GM12878 (cell line): Measurements from ENCODE around the gene ADGRL3. TPM values are rescaled to one million over a fixed set of nuclear protein-coding genes. Genes with fewer than 3 reads are reported as not detected.

Source experiments
- ATAC-seq: fragments of 200-7000 bp; cut with Tn5 transposase; 3 replicates; pipeline ENCODE4 v1.9.1; 2020; ENCODE audit warnings: mild to moderate bottlenecking, moderate library complexity
- BruUV-seq: library from RNA; stranded (reverse); fragments of 400-500 nt; replicated peaks from 2 replicates; lab custom pipeline; 2021; lab: Mats Ljungman, UMichigan
- CTCF ChIA-PET: fragments of 300-600 bp; sonication (Branson Sonifier 250); formaldehyde crosslinking; extraction: SDS; loops from one replicate; lab custom pipeline; 2021; ENCODE audit warnings: inconsistent platforms; lab: Yijun Ruan, JAX
- POLR2A ChIA-PET: fragments of 350-600 bp; formaldehyde crosslinking; extraction: SDS; loops from one replicate; lab custom pipeline; 2021; ENCODE audit warnings: inconsistent platforms; lab: Charles Lee
- RAD21 ChIA-PET: fragments of 300-600 bp; sonication (Branson Sonifier 250); formaldehyde crosslinking; loops from one replicate; lab custom pipeline; 2023; ENCODE audit warnings: antibody characterized with exemption; ENCODE audit not compliant: unreplicated experiment; lab: Charles Lee
- SMC1A ChIA-PET: fragments of 300-600 bp; sonication (Branson Sonifier 250); formaldehyde crosslinking; loops from one replicate; lab custom pipeline; 2023; ENCODE audit not compliant: unreplicated experiment, uncharacterized antibody; lab: Charles Lee
- DNase-seq: peaks from one replicate; pipeline ENCODE4 v3.0.0-alpha.2; 2011; ENCODE audit warnings: low read depth, low spot score
- FAIRE-seq: peaks from 3 replicates; lab custom pipeline; 2011; peaks lifted over from hg19 to GRCh38; lab: Jason Lieb, UNC
- H2AFZ ChIP-seq: 2 replicates; pipeline ENCODE4 v1.6.0; 2011; ENCODE audit warnings: low read depth, low read length, control low read depth; ENCODE audit not compliant: control insufficient read depth
- H3K27ac ChIP-seq: 2 replicates; pipeline ENCODE4 v1.5.1; 2011; ENCODE audit warnings: control low read depth; ENCODE audit not compliant: control insufficient read depth, insufficient read depth
- H3K27me3 ChIP-seq, 2 experiments: replicated peaks in 1 of 2; 2 replicates each; pipeline versions ENCODE4 v1.6.0 to v1.6.1; 2011; ENCODE audit warnings: low read length in 1 of 2; ENCODE audit not compliant: control insufficient read depth in 2 of 2, insufficient read depth in 2 of 2
- H3K36me3 ChIP-seq, 2 experiments: 2 replicates each; pipeline ENCODE4 v1.5.1; 2011; ENCODE audit warnings: low read length in 1 of 2; ENCODE audit not compliant: control insufficient read depth in 2 of 2, insufficient read depth in 2 of 2
- H3K4me1 ChIP-seq: 2 replicates; pipeline ENCODE4 v1.6.1; 2011; ENCODE audit warnings: mild to moderate bottlenecking, low read length, moderate library complexity, mixed read lengths; ENCODE audit not compliant: control insufficient read depth, insufficient read depth
- H3K4me2 ChIP-seq: 2 replicates; pipeline ENCODE4 v1.6.0; 2011; ENCODE audit warnings: control low read depth; ENCODE audit not compliant: control insufficient read depth, insufficient read depth
- H3K4me3 ChIP-seq: fragments of 200-600 bp; sonication (generic); 2 replicates; pipeline ENCODE4 v1.5.1; 2016
- H3K79me2 ChIP-seq: 2 replicates; pipeline ENCODE4 v1.6.0; 2011; ENCODE audit warnings: low read length; ENCODE audit not compliant: control insufficient read depth, insufficient read depth
- H3K9ac ChIP-seq: 2 replicates; pipeline ENCODE4 v1.8.0; 2011; ENCODE audit warnings: low read length, control low read depth, mixed read lengths; ENCODE audit not compliant: control insufficient read depth, insufficient read depth
- H3K9me3 ChIP-seq: replicated peaks from 3 replicates; pipeline ENCODE4 v1.5.1; 2011; ENCODE audit warnings: mild to moderate bottlenecking, low read length; ENCODE audit not compliant: control insufficient read depth, insufficient read depth
- H4K20me1 ChIP-seq: 2 replicates; pipeline ENCODE4 v1.6.0; 2011; ENCODE audit not compliant: control insufficient read depth, insufficient read depth
- BCL3 ChIP-seq: IDR thresholded peaks from 2 replicates; pipeline ENCODE4 v1.6.1; 2011; ENCODE audit warnings: borderline replicate concordance, low read depth, mild to moderate bottlenecking, moderate library complexity, low read length; ENCODE audit not compliant: insufficient read depth, poor library complexity, severe bottlenecking
- CBX5 ChIP-seq: sonication (generic); IDR thresholded peaks from 2 replicates; pipeline ENCODE4 v1.6.1; 2016; ENCODE audit warnings: low read depth, moderate library complexity, mild to moderate bottlenecking, inconsistent platforms
- CREM ChIP-seq: IDR thresholded peaks from 2 replicates; pipeline ENCODE4 v1.6.1; 2014; ENCODE audit warnings: antibody characterized with exemption, low read depth
- E2F4 ChIP-seq: IDR thresholded peaks from 2 replicates; pipeline ENCODE4 v1.6.1; 2012; ENCODE audit warnings: low read depth, low read length, improper control_type of control experiment
- E2F8 ChIP-seq: fragments of 450-650 bp; IDR thresholded peaks from 2 replicates; pipeline ENCODE4 v1.6.1; 2018; ENCODE audit warnings: mild to moderate bottlenecking, low read depth, moderate library complexity; ENCODE audit not compliant: partially characterized antibody
- ELK1 ChIP-seq: IDR thresholded peaks from 2 replicates; pipeline ENCODE4 v1.6.1; 2012; ENCODE audit warnings: low read depth, low read length, improper control_type of control experiment
- IKZF2 ChIP-seq, 2 experiments: fragments of 450-650 bp; IDR thresholded peaks; 2 replicates each; pipeline ENCODE4 v1.6.1; 2017; ENCODE audit warnings: mild to moderate bottlenecking in 2 of 2, moderate library complexity in 2 of 2
- IRF4 ChIP-seq: IDR thresholded peaks from 2 replicates; pipeline ENCODE4 v1.6.1; 2011; ENCODE audit warnings: low read depth, low read length
- PAX5 ChIP-seq: IDR thresholded peaks from 2 replicates; pipeline ENCODE4 v1.6.1; 2011; ENCODE audit warnings: low read depth, low read length, borderline replicate concordance
- RAD51 ChIP-seq: fragments of 450-650 bp; IDR thresholded peaks from 2 replicates; pipeline ENCODE4 v1.6.1; 2016; ENCODE audit warnings: moderate library complexity, mild to moderate bottlenecking, inconsistent platforms
- RBBP5 ChIP-seq: fragments of 200-600 bp; sonication (generic); conservative IDR thresholded peaks from 2 replicates; pipeline ENCODE4 v1.6.1; 2016
- SIX5 ChIP-seq: IDR thresholded peaks from 2 replicates; pipeline ENCODE4 v1.6.1; 2011; ENCODE audit warnings: mild to moderate bottlenecking, low read depth, low read length, moderate library complexity; ENCODE audit not compliant: severe bottlenecking
- WGBS: methylation state at CpG from one replicate; pipeline ENCODE4 v1.1.6; 2016; ENCODE audit warnings: low lambda C conversion rate; ENCODE audit not compliant: insufficient replicate concordance, insufficient coverage; ENCODE audit errors: missing lambda C conversion rate; 5-methylcytosine and 5-hydroxymethylcytosine counted together
- in situ Hi-C: fragments of 300-500 bp; cut with MboI; formaldehyde crosslinking; loops from 9 replicates; pipeline ENCODE4 v1.14.3; 2018; ENCODE audit warnings: mixed read lengths
- intact Hi-C: fragments of 100-400 bp; cut with micrococcal nuclease; formaldehyde crosslinking; loops from one replicate; pipeline ENCODE4 v1.14.2; 2022; ENCODE audit not compliant: unreplicated experiment
- polyA plus RNA-seq, 11 experiments: library from polyadenylated mRNA; depleted of rRNA in 4 of 11; unstranded in 6 of 11; stranded (reverse) in 5 of 11; fragments of >200 nt; fragmentation: Nextera tagmentation in 4 of 11; fragmentation: Illumina TruSeq in 1 of 11; extraction: Ambion mirVana in 4 of 11; extraction: Trizol in 1 of 11; gene quantifications; 1 replicate in 1 of 11; 2 replicates in 10 of 11; pipeline versions ENCODE4 v1.2.1 to v1.2.3, GENCODE V29; 2011 to 2016; ENCODE audit warnings: inconsistent platforms in 2 of 11, missing spikeins in 2 of 11, low read depth in 1 of 11
- total RNA-seq, 4 experiments: library from RNA; depleted of rRNA in 3 of 4; stranded (reverse); fragments of >200 nt in 3 of 4; fragmentation: Illumina TruSeq in 1 of 4; extraction: Trizol in 1 of 4; gene quantifications; 2 replicates each; pipeline versions ENCODE4 v1.2.1 to v1.2.3, GENCODE V29; 2013 to 2021

ADGRL3 gene
- total and polyA plus RNA-seq, 10 of the 15 experiments (the other 5 are each of a cell fraction or from before 2014, with no cell fraction given): 1.1 TPM; not detected in 9

- Histone ChIP-seq H2AFZ (no peak overlapping the region), H3K4me3 (no peak overlapping the region)
- intact Hi-C loops: no loop called here
- POLR2A ChIA-PET: no interaction called here
- no TSS peak for BruUV-seq
- ATAC-seq: no peak
- TF ChIP-seq PAX5: no peak
- no peak for TF ChIP-seq ELK1
- no peak for TF ChIP-seq SIX5
- TF ChIP-seq CREM: no peak
- TF ChIP-seq, all 136 proteins: peak for 0
- ChIA-PET SMC1A (no interaction called here), CTCF (no interaction called here), RAD21 (no interaction called here)
- H3K9me3 ChIP-seq: no peaks in the 10 kb centered on the region
- FAIRE-seq (no peak), DNase-seq (no peak)
- H3K4me2 ChIP-seq: no peak overlapping the region
- H3K36me3 ChIP-seq: no peaks in the 10 kb centered on the region
- no peaks in the 10 kb centered on the region for H4K20me1 ChIP-seq
- H3K27me3 ChIP-seq: no peaks in the 10 kb centered on the region
- H3K27ac ChIP-seq: no peak overlapping the region
- in situ Hi-C loops: no loop called here
- no peaks in the 10 kb centered on the region for H3K4me1 ChIP-seq
- no peak overlapping the region for H3K9ac ChIP-seq
- no peaks in the 10 kb centered on the region for H3K79me2 ChIP-seq
- 78% methylated on average over 1 of the region's 1 CpG for WGBS
Measured at GRCh38 chr4:61770456-61770855, 570.3 kb downstream of the ADGRL3 start.

GRCh38 chr4:61771056-61771455 is 570.9 kb downstream of the ADGRL3 start:
- Histone ChIP-seq H3K4me3 (no peak overlapping the region), H3K27ac (no peak overlapping the region), H3K9me3 (no peaks in the 10 kb centered on the region), H3K4me2 (no peak overlapping the region), H2AFZ (no peak overlapping the region), H4K20me1 (no peaks in the 10 kb centered on the region), H3K9ac (no peak overlapping the region), H3K36me3 (no peaks in the 10 kb centered on the region), H3K79me2 (no peaks in the 10 kb centered on the region), H3K4me1 (no peaks in the 10 kb centered on the region), H3K27me3 (no peaks in the 10 kb centered on the region)
- ChIA-PET SMC1A (no interaction called here), RAD21 (no interaction called here), POLR2A (no interaction called here), CTCF (no interaction called here)
- FAIRE-seq: no peak
- WGBS: 5% methylated on average over 1 of the region's 1 CpG
- intact Hi-C loops: no loop called here
- no peak for DNase-seq
- no peak for ATAC-seq
- in situ Hi-C loops: no loop called here
- BruUV-seq: no TSS peak
- TF ChIP-seq IRF4: no peak
- TF ChIP-seq RBBP5: no peak
- TF ChIP-seq E2F8: no peak
- TF ChIP-seq RAD51: no peak
- TF ChIP-seq IKZF2 (IDR thresholded peaks at IDR 0.05): no peak
- no peak for TF ChIP-seq BCL3
- TF ChIP-seq E2F4: no peak
- TF ChIP-seq CBX5: no peak
